CD4-positive, alpha-beta T cell (primary cell): ENCODE results near the gene NRDE2. TPM values are rescaled to one million over a fixed set of nuclear protein-coding genes. Genes with fewer than 3 reads are reported as not detected.

Experiments used
- ATAC-seq: fragments of 200-7000 bp; cut with Tn5 transposase; one replicate; pipeline ENCODE4 v1.10.0; 2022; ENCODE audit warnings: mild to moderate bottlenecking; ENCODE audit not compliant: poor library complexity
- CTCF ChIA-PET: fragments of 350-600 bp; sonication (Branson Sonifier 250); formaldehyde crosslinking; loops from one replicate; lab custom pipeline; 2021; ENCODE audit warnings: antibody characterized with exemption, inconsistent platforms; lab: Charles Lee
- POLR2A ChIA-PET: fragments of 350-600 bp; sonication (Branson Sonifier 250); formaldehyde crosslinking; loops from one replicate; lab custom pipeline; 2021; ENCODE audit warnings: antibody characterized with exemption, inconsistent platforms; lab: Charles Lee
- DNase-seq, 14 experiments: peaks; one replicate each; pipeline ENCODE4 v3.0.0-alpha.2; 2013 to 2020; ENCODE audit warnings: mixed read lengths in 2 of 14
- H3K27ac ChIP-seq, 2 donors: one replicate each; pipeline versions ENCODE4 v1.5.1 to v1.7.0; 2013; ENCODE audit warnings: low read length in 2 of 2, low read depth in 1 of 2, mild to moderate bottlenecking in 1 of 2
- H3K27me3 ChIP-seq, 2 experiments: 1 replicate in 1 of 2; 2 replicates in 1 of 2; pipeline versions ENCODE4 v1.6.1 to v1.7.0; 2013; ENCODE audit warnings: low read length in 2 of 2, control low read depth in 1 of 2, mild to moderate bottlenecking in 1 of 2, moderate library complexity in 1 of 2; ENCODE audit not compliant: insufficient read depth in 2 of 2, control insufficient read depth in 1 of 2
- H3K36me3 ChIP-seq: one replicate; pipeline ENCODE4 v1.6.1; 2013; ENCODE audit warnings: low read length, control low read depth; ENCODE audit not compliant: insufficient read depth
- H3K4me1 ChIP-seq: one replicate; pipeline ENCODE4 v1.6.1; 2013; ENCODE audit warnings: low read length, control low read depth; ENCODE audit not compliant: insufficient read depth
- H3K4me3 ChIP-seq: one replicate; pipeline ENCODE4 v1.5.1; 2013; ENCODE audit warnings: mild to moderate bottlenecking, low read length, moderate library complexity
- H3K9me3 ChIP-seq, 2 experiments: 1 replicate in 1 of 2; 2 replicates in 1 of 2; pipeline versions ENCODE4 v1.6.1 to v1.7.0; 2013; ENCODE audit warnings: low read length in 2 of 2, mild to moderate bottlenecking in 2 of 2, control low read depth in 1 of 2, moderate library complexity in 1 of 2; ENCODE audit not compliant: control insufficient read depth in 1 of 2, insufficient read depth in 1 of 2
- H3K27ac Mint-ChIP-seq: one replicate; pipeline ENCODE4 v1.8.0; 2020; ENCODE audit warnings: mixed read lengths
- H3K27me3 Mint-ChIP-seq: one replicate; pipeline ENCODE4 v1.8.0; 2021; ENCODE audit warnings: mixed read lengths
- H3K36me3 Mint-ChIP-seq: one replicate; pipeline ENCODE4 v1.8.0; 2021; ENCODE audit warnings: low read depth, mixed read lengths
- H3K4me1 Mint-ChIP-seq: one replicate; pipeline ENCODE4 v1.8.0; 2021; ENCODE audit warnings: low read depth, mixed read lengths
- H3K4me3 Mint-ChIP-seq: one replicate; pipeline ENCODE4 v1.8.0; 2020; ENCODE audit warnings: mild to moderate bottlenecking, mixed read lengths
- H3K9me3 Mint-ChIP-seq: one replicate; pipeline ENCODE4 v1.8.0; 2020; ENCODE audit warnings: mixed read lengths
- intact Hi-C, 2 experiments: fragments of 100-400 bp; cut with DNase I in 1 of 2; cut with micrococcal nuclease in 1 of 2; formaldehyde crosslinking; loops; one replicate each; pipeline versions ENCODE4 v1.15.1 to v1.9.0; 2023 to 2025; cut with DNase I, micrococcal nuclease
- total RNA-seq, 174 experiments: library from RNA in 2 of 174; stranded (reverse) in 2 of 174; gene quantifications; one replicate each; pipeline ENCODE4 v1.2.3 and lab custom pipeline; 2021 to 2026
- TF ChIP-seq, protein P1 (sequence below): fragments of 200-600 bp; IDR thresholded peaks from one replicate; pipeline ENCODE4 v1.8.0; 2022; ENCODE audit warnings: antibody characterized with exemption, mild to moderate bottlenecking

NRDE2 gene
- total RNA-seq, 2 experiments from 2014 or later, result 17.5 to 17.9 TPM

DNA sequence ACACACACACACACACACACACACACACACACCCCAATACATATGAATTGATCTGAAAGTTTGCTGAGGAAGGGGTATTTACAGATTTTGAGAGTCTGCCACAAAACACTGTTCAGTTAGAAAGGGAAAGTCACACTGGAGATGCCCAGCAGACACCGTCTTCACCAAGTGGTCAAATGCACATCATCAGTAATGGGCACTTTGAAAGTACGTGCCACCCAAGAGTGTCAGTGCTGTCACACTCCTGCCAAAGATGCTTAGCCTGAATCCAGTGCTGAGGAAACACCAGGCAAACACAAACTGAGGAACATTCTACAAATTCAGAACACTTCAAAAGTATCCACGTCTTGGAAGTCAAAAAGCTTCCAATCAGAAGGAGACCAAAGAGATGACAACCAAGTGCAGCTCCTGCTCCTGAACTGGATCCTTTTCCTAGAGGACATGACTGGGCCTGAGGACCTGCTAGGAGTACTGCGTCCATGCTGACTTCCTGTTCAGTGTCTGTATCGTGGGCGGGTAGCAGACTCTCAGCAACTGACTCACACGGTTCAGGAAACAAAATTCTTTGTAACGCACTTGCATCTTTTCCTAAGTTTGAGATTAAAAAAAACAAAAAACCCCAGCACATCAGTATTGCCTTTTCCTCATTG lies 56.8 kb downstream of the NRDE2 start:
- intact Hi-C loops, result no loop called here

GRCh38 chr14:90274019-90274418 lies 57.7 kb downstream of the NRDE2 start:
- Histone ChIP-seq H3K27ac (no peak overlapping the region), H3K9me3 (no peaks in the 10 kb centered on the region), H3K27me3 (no peaks in the 10 kb centered on the region), H3K36me3 (peaks cover 65% of the 10 kb centered on the region), H3K4me3 (no peak overlapping the region), H3K4me1 (peaks cover 13% of the 10 kb centered on the region)
- Mint-ChIP-seq H3K36me3 (peaks cover 85% of the 10 kb centered on the region), H3K27me3 (no peaks in the 10 kb centered on the region), H3K4me3 (no peak overlapping the region), H3K27ac (peak overlapping the region; percentile 78), H3K9me3 (no peaks in the 10 kb centered on the region), H3K4me1 (peaks cover 8% of the 10 kb centered on the region)
- ChIA-PET POLR2A (no interaction called here), CTCF (no interaction called here)
- TF ChIP-seq, protein P1, sequence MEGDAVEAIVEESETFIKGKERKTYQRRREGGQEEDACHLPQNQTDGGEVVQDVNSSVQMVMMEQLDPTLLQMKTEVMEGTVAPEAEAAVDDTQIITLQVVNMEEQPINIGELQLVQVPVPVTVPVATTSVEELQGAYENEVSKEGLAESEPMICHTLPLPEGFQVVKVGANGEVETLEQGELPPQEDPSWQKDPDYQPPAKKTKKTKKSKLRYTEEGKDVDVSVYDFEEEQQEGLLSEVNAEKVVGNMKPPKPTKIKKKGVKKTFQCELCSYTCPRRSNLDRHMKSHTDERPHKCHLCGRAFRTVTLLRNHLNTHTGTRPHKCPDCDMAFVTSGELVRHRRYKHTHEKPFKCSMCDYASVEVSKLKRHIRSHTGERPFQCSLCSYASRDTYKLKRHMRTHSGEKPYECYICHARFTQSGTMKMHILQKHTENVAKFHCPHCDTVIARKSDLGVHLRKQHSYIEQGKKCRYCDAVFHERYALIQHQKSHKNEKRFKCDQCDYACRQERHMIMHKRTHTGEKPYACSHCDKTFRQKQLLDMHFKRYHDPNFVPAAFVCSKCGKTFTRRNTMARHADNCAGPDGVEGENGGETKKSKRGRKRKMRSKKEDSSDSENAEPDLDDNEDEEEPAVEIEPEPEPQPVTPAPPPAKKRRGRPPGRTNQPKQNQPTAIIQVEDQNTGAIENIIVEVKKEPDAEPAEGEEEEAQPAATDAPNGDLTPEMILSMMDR, result no peak
- ATAC-seq (no peak), DNase-seq (no peak)
- intact Hi-C loops, result no loop called here

More for the DNA sequence above, 56.8 kb downstream of the NRDE2 start:
- H3K36me3 ChIP-seq, result peaks cover 59% of the 10 kb centered on the region
- H3K4me1 ChIP-seq, result peaks cover 13% of the 10 kb centered on the region
- Mint-ChIP-seq H3K4me1 (peaks cover 8% of the 10 kb centered on the region), H3K9me3 (no peaks in the 10 kb centered on the region), H3K36me3 (peaks cover 84% of the 10 kb centered on the region), H3K27me3 (no peaks in the 10 kb centered on the region), H3K27ac (peak overlapping the region; percentile 78), H3K4me3 (no peak overlapping the region)
- H3K27ac ChIP-seq, result peak overlapping the region in 1 of 2 donors; percentile 26
- ATAC-seq, result peak; percentile 59
- DNase-seq, result peak in 1 of 14 experiments; percentile 29
- no peaks in the 10 kb centered on the region for H3K9me3 ChIP-seq
- H3K27me3 ChIP-seq, result no peaks in the 10 kb centered on the region
- ChIA-PET CTCF (no interaction called here), POLR2A (no interaction called here)
- TF ChIP-seq, protein P1, result no peak
- H3K4me3 ChIP-seq, result no peak overlapping the region

GRCh38 chr14:90273532-90273931 lies 58.2 kb downstream of the NRDE2 start:
- Mint-ChIP-seq H3K4me1 (peaks cover 8% of the 10 kb centered on the region), H3K27ac (peak overlapping the region; percentile 78), H3K4me3 (no peak overlapping the region), H3K27me3 (no peaks in the 10 kb centered on the region), H3K9me3 (no peaks in the 10 kb centered on the region), H3K36me3 (peaks cover 85% of the 10 kb centered on the region)
- Histone ChIP-seq H3K36me3 (peaks cover 65% of the 10 kb centered on the region), H3K27ac (no peak overlapping the region), H3K4me3 (no peak overlapping the region), H3K27me3 (no peaks in the 10 kb centered on the region), H3K4me1 (peaks cover 13% of the 10 kb centered on the region), H3K9me3 (no peaks in the 10 kb centered on the region)
- TF ChIP-seq, protein P1, result no peak
- ChIA-PET CTCF (no interaction called here), POLR2A (no interaction called here)
- DNase-seq, result no peak
- intact Hi-C loops, result no loop called here
- no peak for ATAC-seq
